Thyroid gland (tissue), 4 donors: ENCODE measurements around the gene HDGFL3.

Source experiments
- POLR2A ChIP-seq, 2 donors: fragments of 450-650 bp; IDR thresholded peaks; one replicate each; pipeline ENCODE4 v1.6.1; 2017; ENCODE audit warnings: antibody characterized with exemption in 2 of 2, mild to moderate bottlenecking in 2 of 2, moderate library complexity in 1 of 2
- TF ChIP-seq, protein P1 (sequence below), 6 experiments: fragments of 200-600 bp in 3 of 6; fragments of 450-650 bp in 3 of 6; sonication (generic) in 3 of 6; IDR thresholded peaks; one replicate each; pipeline ENCODE4 v1.5.1; 2016 to 2019; ENCODE audit warnings: antibody characterized with exemption in 6 of 6, mild to moderate bottlenecking in 2 of 6, inconsistent platforms in 1 of 6, moderate library complexity in 1 of 6

- TF ChIP-seq, protein P1, sequence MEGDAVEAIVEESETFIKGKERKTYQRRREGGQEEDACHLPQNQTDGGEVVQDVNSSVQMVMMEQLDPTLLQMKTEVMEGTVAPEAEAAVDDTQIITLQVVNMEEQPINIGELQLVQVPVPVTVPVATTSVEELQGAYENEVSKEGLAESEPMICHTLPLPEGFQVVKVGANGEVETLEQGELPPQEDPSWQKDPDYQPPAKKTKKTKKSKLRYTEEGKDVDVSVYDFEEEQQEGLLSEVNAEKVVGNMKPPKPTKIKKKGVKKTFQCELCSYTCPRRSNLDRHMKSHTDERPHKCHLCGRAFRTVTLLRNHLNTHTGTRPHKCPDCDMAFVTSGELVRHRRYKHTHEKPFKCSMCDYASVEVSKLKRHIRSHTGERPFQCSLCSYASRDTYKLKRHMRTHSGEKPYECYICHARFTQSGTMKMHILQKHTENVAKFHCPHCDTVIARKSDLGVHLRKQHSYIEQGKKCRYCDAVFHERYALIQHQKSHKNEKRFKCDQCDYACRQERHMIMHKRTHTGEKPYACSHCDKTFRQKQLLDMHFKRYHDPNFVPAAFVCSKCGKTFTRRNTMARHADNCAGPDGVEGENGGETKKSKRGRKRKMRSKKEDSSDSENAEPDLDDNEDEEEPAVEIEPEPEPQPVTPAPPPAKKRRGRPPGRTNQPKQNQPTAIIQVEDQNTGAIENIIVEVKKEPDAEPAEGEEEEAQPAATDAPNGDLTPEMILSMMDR (IDR thresholded peaks at IDR 0.05), result no peak
- no peak for TF ChIP-seq POLR2A (IDR thresholded peaks at IDR 0.05)
Observed at GRCh38 chr15:83210619-83211018, 3.0 kb upstream of the HDGFL3 start.
